22Rv1 (cell line): ENCODE data around the gene ERVK3-1.

Experiments
- H3K27ac ChIP-seq: fragments of 450-650 bp; 2 replicates; pipeline ENCODE4 v1.5.1; 2017
- CTCF ChIP-seq: fragments of 450-650 bp; IDR thresholded peaks from 2 replicates; pipeline ENCODE4 v1.5.1; 2017; ENCODE audit warnings: mild to moderate bottlenecking
- ZFX ChIP-seq: fragments of 450-650 bp; IDR thresholded peaks from 2 replicates; pipeline ENCODE4 v1.6.1; 2017; ENCODE audit warnings: antibody characterized with exemption, borderline replicate concordance

The ERVK3-1 gene

GRCh38 chr19:58356766-58357480 is 51.7 kb downstream of the ERVK3-1 start:
- H3K27ac ChIP-seq, result no peak overlapping the region
- TF ChIP-seq ZFX (no peak), CTCF (no peak)

GRCh38 chr19:58357481-58358145 is 52.4 kb downstream of the ERVK3-1 start:
- no peak overlapping the region for H3K27ac ChIP-seq
- TF ChIP-seq CTCF, result no peak
- no peak for TF ChIP-seq ZFX

- H3K27ac ChIP-seq, result peak overlapping the region; percentile 99
- TF ChIP-seq CTCF (no peak), ZFX (no peak)
These were observed 56.7 kb downstream of the ERVK3-1 start for GRCh38 chr19:58361900-58362271.

- TF ChIP-seq ZFX, result no peak
- TF ChIP-seq CTCF, result no peak
- H3K27ac ChIP-seq, result peak within 1 kb of the TSS; percentile 99
These were observed 57.3 kb downstream of the ERVK3-1 start, which contains the start of gene ZNF497 for GRCh38 chr19:58362272-58362994. Gene ZNF497, minus strand, starts transcription at chr19:58362751. Its CDS starts 5,116 bp downstream, at chr19:58357635.

- TF ChIP-seq ZFX, result no peak
- TF ChIP-seq CTCF, result no peak
- 0 out of 2 replicates have a peak overlapping the region, but pooled peaks have one; percentile 99 for H3K27ac ChIP-seq
These were observed 59.0 kb downstream of the ERVK3-1 start for GRCh38 chr19:58364146-58364545.
